Dedifferentiated amniotic fluid mesenchymal stem cell (primary cell): ENCODE data around the gene GOLGA8K.
"Not testable (repeated sequence)": the region's sequence is repeated elsewhere in the genome, so short reads cannot be mapped to it uniquely, and the experiment has no call there.

Experiments
- DNase-seq: peaks from one replicate; pipeline ENCODE4 v3.0.0-alpha.2; 2016; ENCODE audit errors: extremely low spot score

Gene GOLGA8K

GRCh38 chr15:32352748-32353147 is 50.3 kb downstream of the GOLGA8K start:
- DNase-seq, result not testable (repeated sequence)

- DNase-seq, result not testable (repeated sequence)
Observed at GRCh38 chr15:32350563-32351220, 52.4 kb downstream of the GOLGA8K start.

GRCh38 chr15:32347037-32347436 is 56.1 kb downstream of the GOLGA8K start:
- not testable (repeated sequence) for DNase-seq

GRCh38 chr15:32345978-32346547 is 57.0 kb downstream of the GOLGA8K start:
- DNase-seq, result not testable (repeated sequence)

GRCh38 chr15:32343921-32344320 is 59.2 kb downstream of the GOLGA8K start:
- DNase-seq, result not testable (repeated sequence)
